Osteoblast (primary cell): ENCODE measurements around the gene INMT. TPM values are rescaled to one million over a fixed set of nuclear protein-coding genes. Genes with fewer than 3 reads are reported as not detected.

Experiments used
- DNase-seq: peaks from one replicate; pipeline ENCODE4 v3.0.0; 2011; ENCODE audit warnings: low spot score, mixed read lengths; ENCODE audit not compliant: insufficient read length; ENCODE audit errors: missing footprints
- H2AFZ ChIP-seq: 2 replicates; pipeline ENCODE4 v1.6.0; 2011; ENCODE audit warnings: mild to moderate bottlenecking, low read length
- H3K27ac ChIP-seq: 2 replicates; pipeline ENCODE4 v1.5.1; 2011; ENCODE audit warnings: mild to moderate bottlenecking, low read depth, low read length, moderate library complexity
- H3K27me3 ChIP-seq: 2 replicates; pipeline ENCODE4 v1.6.0; 2012; ENCODE audit warnings: mild to moderate bottlenecking, control low read depth, inconsistent platforms, low read length, moderate library complexity; ENCODE audit not compliant: insufficient read depth
- H3K36me3 ChIP-seq: 2 replicates; pipeline ENCODE4 v1.5.1; 2011; ENCODE audit warnings: mild to moderate bottlenecking, low read length, control low read depth, moderate library complexity; ENCODE audit not compliant: insufficient read depth
- H3K4me1 ChIP-seq: 2 replicates; pipeline ENCODE4 v1.5.1; 2011; ENCODE audit warnings: mild to moderate bottlenecking, low read length, control low read depth, moderate library complexity; ENCODE audit not compliant: insufficient read depth
- H3K4me2 ChIP-seq: 2 replicates; pipeline ENCODE4 v1.6.0; 2011; ENCODE audit warnings: mild to moderate bottlenecking, low read length; ENCODE audit not compliant: insufficient read depth
- H3K4me3 ChIP-seq: fragments of 200-600 bp; sonication (generic); 3 replicates; pipeline ENCODE4 v1.5.1; 2012; ENCODE audit warnings: mild to moderate bottlenecking, low read length, inconsistent platforms; ENCODE audit not compliant: insufficient read depth
- H3K79me2 ChIP-seq: 2 replicates; pipeline ENCODE4 v1.6.0; 2012; ENCODE audit warnings: mild to moderate bottlenecking, low read length, control low read depth, inconsistent platforms; ENCODE audit not compliant: insufficient read depth
- H3K9me3 ChIP-seq: 2 replicates; pipeline ENCODE4 v1.5.1; 2011; ENCODE audit warnings: low read depth, low read length, control low read depth
- H4K20me1 ChIP-seq: 2 replicates; pipeline ENCODE4 v1.6.0; 2012; ENCODE audit warnings: mild to moderate bottlenecking, low read length, control low read depth; ENCODE audit not compliant: insufficient read depth
- CTCF ChIP-seq: IDR thresholded peaks from 2 replicates; pipeline ENCODE4 v1.5.1; 2011; ENCODE audit warnings: mild to moderate bottlenecking, low read depth, low read length, moderate library complexity; ENCODE audit errors: extremely low read depth
- total RNA-seq: library from RNA; depleted of rRNA; stranded (reverse); fragments of >200 nt; gene quantifications from 2 replicates; pipeline ENCODE4 v1.2.3, GENCODE V29; 2012

The INMT gene
- total RNA-seq, 1 donor = 0.72 TPM

- DNase-seq = no peak
- no peaks in the 10 kb centered on the region for H4K20me1 ChIP-seq
- H3K4me1 ChIP-seq = no peaks in the 10 kb centered on the region
- H3K9me3 ChIP-seq = no peaks in the 10 kb centered on the region
- TF ChIP-seq CTCF = no peak
- H3K27me3 ChIP-seq = peaks cover 39% of the 10 kb centered on the region
- H2AFZ ChIP-seq = no peak overlapping the region
- no peaks in the 10 kb centered on the region for H3K36me3 ChIP-seq
- H3K27ac ChIP-seq = no peak overlapping the region
- no peaks in the 10 kb centered on the region for H3K79me2 ChIP-seq
- no peak overlapping the region for H3K4me2 ChIP-seq
- H3K4me3 ChIP-seq = no peak overlapping the region
Observed at GRCh38 chr7:30730097-30730496, 21.8 kb upstream of the INMT start.

- no peak overlapping the region for H3K27ac ChIP-seq
- H2AFZ ChIP-seq = no peak overlapping the region
- no peaks in the 10 kb centered on the region for H3K9me3 ChIP-seq
- peaks cover 36% of the 10 kb centered on the region for H3K27me3 ChIP-seq
- no peaks in the 10 kb centered on the region for H3K79me2 ChIP-seq
- H3K4me1 ChIP-seq = no peaks in the 10 kb centered on the region
- peak; percentile 43 for DNase-seq
- H3K36me3 ChIP-seq = no peaks in the 10 kb centered on the region
- H3K4me3 ChIP-seq = no peak overlapping the region
- H3K4me2 ChIP-seq = no peak overlapping the region
- no peaks in the 10 kb centered on the region for H4K20me1 ChIP-seq
- TF ChIP-seq CTCF = no peak
Observed at GRCh38 chr7:30730996-30731395, 20.9 kb upstream of the INMT start.

- Histone ChIP-seq H3K4me3 (no peak overlapping the region), H3K27ac (no peak overlapping the region), H3K4me1 (no peaks in the 10 kb centered on the region), H3K36me3 (no peaks in the 10 kb centered on the region), H3K27me3 (peaks cover 42% of the 10 kb centered on the region), H2AFZ (no peak overlapping the region), H3K79me2 (no peaks in the 10 kb centered on the region), H3K9me3 (no peaks in the 10 kb centered on the region), H4K20me1 (no peaks in the 10 kb centered on the region), H3K4me2 (no peak overlapping the region)
- TF ChIP-seq CTCF = no peak
- peak; percentile 73 for DNase-seq
Observed at GRCh38 chr7:30731581-30731980, 20.4 kb upstream of the INMT start.

DNA sequence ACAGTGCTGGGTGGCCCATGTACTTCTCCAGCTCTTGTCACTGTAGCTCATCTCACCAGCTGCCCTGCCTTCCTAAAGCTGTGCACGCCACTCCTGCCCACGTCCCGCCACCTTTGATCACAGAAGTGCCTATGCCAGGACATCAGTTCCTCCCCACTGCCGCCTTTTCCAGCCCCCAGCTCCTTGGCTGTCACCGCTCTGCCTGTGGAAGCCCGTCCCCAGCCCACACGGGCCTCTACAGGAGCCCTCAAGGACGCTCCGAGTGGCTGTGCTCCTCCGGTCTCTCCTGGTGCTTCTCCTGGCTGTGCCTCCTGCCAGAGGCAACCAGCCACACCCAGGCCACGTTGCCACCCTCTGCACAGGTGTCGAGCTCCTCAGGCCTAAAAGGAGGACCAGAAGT, 19.3 kb upstream of the INMT start:
- no peak for TF ChIP-seq CTCF
- Histone ChIP-seq H3K27ac (no peak overlapping the region), H3K9me3 (no peaks in the 10 kb centered on the region), H3K79me2 (no peaks in the 10 kb centered on the region), H3K4me1 (no peaks in the 10 kb centered on the region), H3K27me3 (peaks cover 42% of the 10 kb centered on the region), H2AFZ (no peak overlapping the region), H3K4me2 (no peak overlapping the region), H3K4me3 (no peak overlapping the region), H3K36me3 (no peaks in the 10 kb centered on the region), H4K20me1 (no peaks in the 10 kb centered on the region)
- DNase-seq = peak; percentile 47
